GM12878 (cell line): ENCODE results near the gene TP53I11. TPM values are rescaled to one million over a fixed set of nuclear protein-coding genes. Genes with fewer than 3 reads are reported as not detected.

ENCODE experiments used
- ATAC-seq: fragments of 200-7000 bp; cut with Tn5 transposase; 3 replicates; pipeline ENCODE4 v1.9.1; 2020; ENCODE audit warnings: mild to moderate bottlenecking, moderate library complexity
- BruUV-seq: library from RNA; stranded (reverse); fragments of 400-500 nt; replicated peaks from 2 replicates; lab custom pipeline; 2021; lab: Mats Ljungman, UMichigan
- CTCF ChIA-PET: fragments of 300-600 bp; sonication (Branson Sonifier 250); formaldehyde crosslinking; extraction: SDS; loops from one replicate; lab custom pipeline; 2021; ENCODE audit warnings: inconsistent platforms; lab: Yijun Ruan, JAX
- POLR2A ChIA-PET: fragments of 350-600 bp; formaldehyde crosslinking; extraction: SDS; loops from one replicate; lab custom pipeline; 2021; ENCODE audit warnings: inconsistent platforms; lab: Charles Lee
- RAD21 ChIA-PET: fragments of 300-600 bp; sonication (Branson Sonifier 250); formaldehyde crosslinking; loops from one replicate; lab custom pipeline; 2023; ENCODE audit warnings: antibody characterized with exemption; ENCODE audit not compliant: unreplicated experiment; lab: Charles Lee
- SMC1A ChIA-PET: fragments of 300-600 bp; sonication (Branson Sonifier 250); formaldehyde crosslinking; loops from one replicate; lab custom pipeline; 2023; ENCODE audit not compliant: unreplicated experiment, uncharacterized antibody; lab: Charles Lee
- DNase-seq: peaks from one replicate; pipeline ENCODE4 v3.0.0-alpha.2; 2011; ENCODE audit warnings: low read depth, low spot score
- FAIRE-seq: peaks from 3 replicates; lab custom pipeline; 2011; peaks lifted over from hg19 to GRCh38; lab: Jason Lieb, UNC
- H2AFZ ChIP-seq: 2 replicates; pipeline ENCODE4 v1.6.0; 2011; ENCODE audit warnings: low read depth, low read length, control low read depth; ENCODE audit not compliant: control insufficient read depth
- H3K27ac ChIP-seq: 2 replicates; pipeline ENCODE4 v1.5.1; 2011; ENCODE audit warnings: control low read depth; ENCODE audit not compliant: control insufficient read depth, insufficient read depth
- H3K27me3 ChIP-seq, 2 experiments: replicated peaks in 1 of 2; 2 replicates each; pipeline versions ENCODE4 v1.6.0 to v1.6.1; 2011; ENCODE audit warnings: low read length in 1 of 2; ENCODE audit not compliant: control insufficient read depth in 2 of 2, insufficient read depth in 2 of 2
- H3K36me3 ChIP-seq, 2 experiments: 2 replicates each; pipeline ENCODE4 v1.5.1; 2011; ENCODE audit warnings: low read length in 1 of 2; ENCODE audit not compliant: control insufficient read depth in 2 of 2, insufficient read depth in 2 of 2
- H3K4me1 ChIP-seq: 2 replicates; pipeline ENCODE4 v1.6.1; 2011; ENCODE audit warnings: mild to moderate bottlenecking, low read length, moderate library complexity, mixed read lengths; ENCODE audit not compliant: control insufficient read depth, insufficient read depth
- H3K4me2 ChIP-seq: 2 replicates; pipeline ENCODE4 v1.6.0; 2011; ENCODE audit warnings: control low read depth; ENCODE audit not compliant: control insufficient read depth, insufficient read depth
- H3K4me3 ChIP-seq: fragments of 200-600 bp; sonication (generic); 2 replicates; pipeline ENCODE4 v1.5.1; 2016
- H3K79me2 ChIP-seq: 2 replicates; pipeline ENCODE4 v1.6.0; 2011; ENCODE audit warnings: low read length; ENCODE audit not compliant: control insufficient read depth, insufficient read depth
- H3K9ac ChIP-seq: 2 replicates; pipeline ENCODE4 v1.8.0; 2011; ENCODE audit warnings: low read length, control low read depth, mixed read lengths; ENCODE audit not compliant: control insufficient read depth, insufficient read depth
- H3K9me3 ChIP-seq: replicated peaks from 3 replicates; pipeline ENCODE4 v1.5.1; 2011; ENCODE audit warnings: mild to moderate bottlenecking, low read length; ENCODE audit not compliant: control insufficient read depth, insufficient read depth
- H4K20me1 ChIP-seq: 2 replicates; pipeline ENCODE4 v1.6.0; 2011; ENCODE audit not compliant: control insufficient read depth, insufficient read depth
- CHD2 ChIP-seq: IDR thresholded peaks from 2 replicates; pipeline ENCODE4 v1.6.1; 2011; ENCODE audit warnings: low read depth, low read length, improper control_type of control experiment, borderline replicate concordance
- CREM ChIP-seq: IDR thresholded peaks from 2 replicates; pipeline ENCODE4 v1.6.1; 2014; ENCODE audit warnings: antibody characterized with exemption, low read depth
- HDAC2 ChIP-seq: fragments of 200-600 bp; sonication (generic); IDR thresholded peaks from 2 replicates; pipeline ENCODE4 v1.6.1; 2017
- HDAC6 ChIP-seq: fragments of 200-600 bp; sonication (generic); IDR thresholded peaks from one replicate; pipeline ENCODE4 v1.8.0; 2017; ENCODE audit warnings: antibody characterized with exemption; ENCODE audit not compliant: unreplicated experiment
- KAT2A ChIP-seq: conservative IDR thresholded peaks from 2 replicates; pipeline ENCODE4 v1.6.1; 2011; ENCODE audit warnings: low read depth, low read length; ENCODE audit not compliant: control insufficient read depth
- NR2C2 ChIP-seq: IDR thresholded peaks from 2 replicates; pipeline ENCODE4 v1.6.1; 2011; ENCODE audit warnings: borderline replicate concordance, low read depth; ENCODE audit not compliant: control insufficient read depth, insufficient read length
- RAD21 ChIP-seq: IDR thresholded peaks from 2 replicates; pipeline ENCODE4 v1.6.1; 2011; ENCODE audit warnings: mild to moderate bottlenecking, low read depth, low read length, moderate library complexity; ENCODE audit not compliant: insufficient read depth
- RAD51 ChIP-seq: fragments of 450-650 bp; IDR thresholded peaks from 2 replicates; pipeline ENCODE4 v1.6.1; 2016; ENCODE audit warnings: moderate library complexity, mild to moderate bottlenecking, inconsistent platforms
- ZNF622 ChIP-seq: fragments of 450-650 bp; IDR thresholded peaks from 2 replicates; pipeline ENCODE4 v1.6.1; 2017; ENCODE audit warnings: mild to moderate bottlenecking, inconsistent platforms
- WGBS: methylation state at CpG from one replicate; pipeline ENCODE4 v1.1.6; 2016; ENCODE audit warnings: low lambda C conversion rate; ENCODE audit not compliant: insufficient replicate concordance, insufficient coverage; ENCODE audit errors: missing lambda C conversion rate; 5-methylcytosine and 5-hydroxymethylcytosine counted together
- in situ Hi-C: fragments of 300-500 bp; cut with MboI; formaldehyde crosslinking; loops from 9 replicates; pipeline ENCODE4 v1.14.3; 2018; ENCODE audit warnings: mixed read lengths
- intact Hi-C: fragments of 100-400 bp; cut with micrococcal nuclease; formaldehyde crosslinking; loops from one replicate; pipeline ENCODE4 v1.14.2; 2022; ENCODE audit not compliant: unreplicated experiment
- polyA plus RNA-seq, 11 experiments: library from polyadenylated mRNA; depleted of rRNA in 4 of 11; unstranded in 6 of 11; stranded (reverse) in 5 of 11; fragments of >200 nt; fragmentation: Nextera tagmentation in 4 of 11; fragmentation: Illumina TruSeq in 1 of 11; extraction: Ambion mirVana in 4 of 11; extraction: Trizol in 1 of 11; gene quantifications; 1 replicate in 1 of 11; 2 replicates in 10 of 11; pipeline versions ENCODE4 v1.2.1 to v1.2.3, GENCODE V29; 2011 to 2016; ENCODE audit warnings: inconsistent platforms in 2 of 11, missing spikeins in 2 of 11, low read depth in 1 of 11
- total RNA-seq, 4 experiments: library from RNA; depleted of rRNA in 3 of 4; stranded (reverse); fragments of >200 nt in 3 of 4; fragmentation: Illumina TruSeq in 1 of 4; extraction: Trizol in 1 of 4; gene quantifications; 2 replicates each; pipeline versions ENCODE4 v1.2.1 to v1.2.3, GENCODE V29; 2013 to 2021
- TF ChIP-seq, protein P1 (sequence below): fragments of 450-650 bp; IDR thresholded peaks from 2 replicates; pipeline ENCODE4 v1.6.1; 2017; ENCODE audit warnings: antibody characterized with exemption, mild to moderate bottlenecking, moderate library complexity
- TF ChIP-seq, protein P2 (sequence below): IDR thresholded peaks from 2 replicates; pipeline ENCODE4 v1.6.1; 2012; ENCODE audit warnings: low read depth, low read length, improper control_type of control experiment
- TF ChIP-seq, protein P3 (sequence below): IDR thresholded peaks from 2 replicates; pipeline ENCODE4 v1.6.1; 2011; ENCODE audit warnings: low read depth, low read length, improper control_type of control experiment, borderline replicate concordance
- TF ChIP-seq, protein P4 (sequence below): fragments of 450-650 bp; IDR thresholded peaks from 2 replicates; pipeline ENCODE4 v1.6.1; 2017; ENCODE audit warnings: low read depth, mild to moderate bottlenecking, moderate library complexity

Gene TP53I11
- total and polyA plus RNA-seq, 10 of the 15 experiments (the other 5 are each of a cell fraction or from before 2014, with no cell fraction given): 0.03 to 0.28 (median 0.17) TPM; not detected in 3

DNA sequence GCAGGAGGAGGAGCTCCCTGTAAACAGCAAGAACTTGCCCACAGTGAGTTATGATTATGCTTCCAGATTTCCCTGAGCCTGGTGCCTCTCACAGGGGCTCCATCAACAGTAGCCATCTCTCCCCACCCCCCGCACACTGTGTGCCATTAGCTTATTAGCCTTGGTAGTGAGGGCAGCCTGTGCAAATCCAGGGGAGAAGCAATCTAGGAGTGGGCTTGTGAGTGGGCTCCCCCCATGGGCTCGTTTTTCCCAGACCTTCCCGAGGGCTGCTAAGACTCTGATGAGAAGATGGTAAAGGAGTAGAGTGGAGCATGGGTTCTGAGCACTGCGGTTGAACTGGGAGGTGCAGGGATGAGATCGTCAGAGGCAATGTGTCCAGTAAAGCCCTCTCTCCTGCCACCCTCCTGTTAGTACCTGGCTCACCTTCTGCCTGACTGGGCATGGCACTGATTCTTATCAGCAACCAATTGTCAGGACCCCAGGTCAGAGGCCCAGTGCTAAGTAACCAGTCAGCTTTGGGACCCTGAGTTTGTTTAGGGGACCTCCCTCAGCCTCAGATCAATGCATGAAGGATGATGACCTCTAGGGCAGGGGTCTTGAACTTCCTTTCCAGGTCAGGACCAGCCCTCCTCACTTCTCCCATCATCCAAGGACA lies 38.4 kb upstream of the TP53I11 start:
- no peak overlapping the region for H3K27ac ChIP-seq
- BruUV-seq: no TSS peak
- no peaks in the 10 kb centered on the region for H3K79me2 ChIP-seq
- no peaks in the 10 kb centered on the region for H3K9me3 ChIP-seq
- no peak overlapping the region for H3K9ac ChIP-seq
- no peak overlapping the region for H3K4me2 ChIP-seq
- ATAC-seq (no peak), FAIRE-seq (no peak), DNase-seq (no peak)
- in situ Hi-C loops (no loop called here), intact Hi-C loops (no loop called here)
- RAD21 ChIA-PET: no interaction called here
- POLR2A ChIA-PET: no interaction called here
- TF ChIP-seq CREM (no peak), CHD2 (no peak), HDAC6 (no peak), KAT2A (no peak), HDAC2 (no peak), RAD51 (no peak), ZNF622 (no peak), RAD21 (no peak), NR2C2 (no peak)
- TF ChIP-seq, protein P1, sequence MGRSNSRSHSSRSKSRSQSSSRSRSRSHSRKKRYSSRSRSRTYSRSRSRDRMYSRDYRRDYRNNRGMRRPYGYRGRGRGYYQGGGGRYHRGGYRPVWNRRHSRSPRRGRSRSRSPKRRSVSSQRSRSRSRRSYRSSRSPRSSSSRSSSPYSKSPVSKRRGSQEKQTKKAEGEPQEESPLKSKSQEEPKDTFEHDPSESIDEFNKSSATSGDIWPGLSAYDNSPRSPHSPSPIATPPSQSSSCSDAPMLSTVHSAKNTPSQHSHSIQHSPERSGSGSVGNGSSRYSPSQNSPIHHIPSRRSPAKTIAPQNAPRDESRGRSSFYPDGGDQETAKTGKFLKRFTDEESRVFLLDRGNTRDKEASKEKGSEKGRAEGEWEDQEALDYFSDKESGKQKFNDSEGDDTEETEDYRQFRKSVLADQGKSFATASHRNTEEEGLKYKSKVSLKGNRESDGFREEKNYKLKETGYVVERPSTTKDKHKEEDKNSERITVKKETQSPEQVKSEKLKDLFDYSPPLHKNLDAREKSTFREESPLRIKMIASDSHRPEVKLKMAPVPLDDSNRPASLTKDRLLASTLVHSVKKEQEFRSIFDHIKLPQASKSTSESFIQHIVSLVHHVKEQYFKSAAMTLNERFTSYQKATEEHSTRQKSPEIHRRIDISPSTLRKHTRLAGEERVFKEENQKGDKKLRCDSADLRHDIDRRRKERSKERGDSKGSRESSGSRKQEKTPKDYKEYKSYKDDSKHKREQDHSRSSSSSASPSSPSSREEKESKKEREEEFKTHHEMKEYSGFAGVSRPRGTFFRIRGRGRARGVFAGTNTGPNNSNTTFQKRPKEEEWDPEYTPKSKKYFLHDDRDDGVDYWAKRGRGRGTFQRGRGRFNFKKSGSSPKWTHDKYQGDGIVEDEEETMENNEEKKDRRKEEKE: no peak
- TF ChIP-seq, protein P2, sequence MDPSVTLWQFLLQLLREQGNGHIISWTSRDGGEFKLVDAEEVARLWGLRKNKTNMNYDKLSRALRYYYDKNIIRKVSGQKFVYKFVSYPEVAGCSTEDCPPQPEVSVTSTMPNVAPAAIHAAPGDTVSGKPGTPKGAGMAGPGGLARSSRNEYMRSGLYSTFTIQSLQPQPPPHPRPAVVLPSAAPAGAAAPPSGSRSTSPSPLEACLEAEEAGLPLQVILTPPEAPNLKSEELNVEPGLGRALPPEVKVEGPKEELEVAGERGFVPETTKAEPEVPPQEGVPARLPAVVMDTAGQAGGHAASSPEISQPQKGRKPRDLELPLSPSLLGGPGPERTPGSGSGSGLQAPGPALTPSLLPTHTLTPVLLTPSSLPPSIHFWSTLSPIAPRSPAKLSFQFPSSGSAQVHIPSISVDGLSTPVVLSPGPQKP: no peak
- TF ChIP-seq, protein P3, sequence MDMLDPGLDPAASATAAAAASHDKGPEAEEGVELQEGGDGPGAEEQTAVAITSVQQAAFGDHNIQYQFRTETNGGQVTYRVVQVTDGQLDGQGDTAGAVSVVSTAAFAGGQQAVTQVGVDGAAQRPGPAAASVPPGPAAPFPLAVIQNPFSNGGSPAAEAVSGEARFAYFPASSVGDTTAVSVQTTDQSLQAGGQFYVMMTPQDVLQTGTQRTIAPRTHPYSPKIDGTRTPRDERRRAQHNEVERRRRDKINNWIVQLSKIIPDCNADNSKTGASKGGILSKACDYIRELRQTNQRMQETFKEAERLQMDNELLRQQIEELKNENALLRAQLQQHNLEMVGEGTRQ: no peak
- TF ChIP-seq, protein P4, sequence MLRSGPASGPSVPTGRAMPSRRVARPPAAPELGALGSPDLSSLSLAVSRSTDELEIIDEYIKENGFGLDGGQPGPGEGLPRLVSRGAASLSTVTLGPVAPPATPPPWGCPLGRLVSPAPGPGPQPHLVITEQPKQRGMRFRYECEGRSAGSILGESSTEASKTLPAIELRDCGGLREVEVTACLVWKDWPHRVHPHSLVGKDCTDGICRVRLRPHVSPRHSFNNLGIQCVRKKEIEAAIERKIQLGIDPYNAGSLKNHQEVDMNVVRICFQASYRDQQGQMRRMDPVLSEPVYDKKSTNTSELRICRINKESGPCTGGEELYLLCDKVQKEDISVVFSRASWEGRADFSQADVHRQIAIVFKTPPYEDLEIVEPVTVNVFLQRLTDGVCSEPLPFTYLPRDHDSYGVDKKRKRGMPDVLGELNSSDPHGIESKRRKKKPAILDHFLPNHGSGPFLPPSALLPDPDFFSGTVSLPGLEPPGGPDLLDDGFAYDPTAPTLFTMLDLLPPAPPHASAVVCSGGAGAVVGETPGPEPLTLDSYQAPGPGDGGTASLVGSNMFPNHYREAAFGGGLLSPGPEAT: no peak
- H3K27me3 ChIP-seq: peaks cover 0 to 7% of the 10 kb centered on the region in 2 experiments; a peak in 2 of 4 replicates
- SMC1A ChIA-PET: interaction anchor here (1.0 kb wide), 1 partner anchor 88 kb away, joined by 3 read pairs; no protein-coding TSS in a partner anchor
- CTCF ChIA-PET: interaction anchor here (0.6 kb wide), 1 partner anchor 10 kb away, joined by 3 read pairs; no protein-coding TSS in a partner anchor
- 37% methylated on average over 5 of the region's 5 CpGs for WGBS
- H2AFZ ChIP-seq: no peak overlapping the region
- H3K4me3 ChIP-seq: no peak overlapping the region
- H4K20me1 ChIP-seq: no peaks in the 10 kb centered on the region
- no peaks in the 10 kb centered on the region for H3K36me3 ChIP-seq
- no peaks in the 10 kb centered on the region for H3K4me1 ChIP-seq
